K562 (cell line): Measurements from ENCODE around the gene PTPRM.

Experiments used
- ATF2 ChIP-seq: sonication (generic); formaldehyde crosslinking; IDR thresholded peaks from 2 replicates; pipeline ENCODE4 v1.8.1; 2022; ENCODE audit warnings: missing genetic modification reagents
- ILF3 ChIP-seq: fragments of 450-650 bp; IDR thresholded peaks from 2 replicates; pipeline ENCODE4 v1.6.1; 2018; ENCODE audit warnings: antibody characterized with exemption, mild to moderate bottlenecking, moderate library complexity, borderline replicate concordance
- JUND ChIP-seq, 2 experiments: IDR thresholded peaks; 2 replicates in 1 of 2; 3 replicates in 1 of 2; pipeline ENCODE4 v1.6.1; 2011; ENCODE audit warnings: borderline replicate concordance in 2 of 2, low read depth in 2 of 2, low read length in 2 of 2, improper control_type of control experiment in 1 of 2, missing biosample characterization in 1 of 2, missing genetic modification characterization in 1 of 2, missing genetic modification reagents in 1 of 2
- MTF1 ChIP-seq: fragments of 250-450 bp; sonication (Bioruptor Pico); IDR thresholded peaks from 2 replicates; pipeline ENCODE4 v1.9.0; 2021; ENCODE audit warnings: moderate library complexity, mild to moderate bottlenecking, inconsistent platforms, borderline replicate concordance
- TF ChIP-seq, protein P1 (sequence below), 3 experiments: IDR thresholded peaks in 2 of 3; conservative IDR thresholded peaks in 1 of 3; 2 replicates each; pipeline ENCODE4 v1.5.1; 2011 to 2012; ENCODE audit warnings: low read length in 3 of 3, mild to moderate bottlenecking in 3 of 3, control low read depth in 2 of 3, improper control_type of control experiment in 1 of 3, inconsistent platforms in 1 of 3, low read depth in 1 of 3, mixed read lengths in 1 of 3, moderate library complexity in 1 of 3; ENCODE audit not compliant: insufficient read depth in 2 of 3

DNA sequence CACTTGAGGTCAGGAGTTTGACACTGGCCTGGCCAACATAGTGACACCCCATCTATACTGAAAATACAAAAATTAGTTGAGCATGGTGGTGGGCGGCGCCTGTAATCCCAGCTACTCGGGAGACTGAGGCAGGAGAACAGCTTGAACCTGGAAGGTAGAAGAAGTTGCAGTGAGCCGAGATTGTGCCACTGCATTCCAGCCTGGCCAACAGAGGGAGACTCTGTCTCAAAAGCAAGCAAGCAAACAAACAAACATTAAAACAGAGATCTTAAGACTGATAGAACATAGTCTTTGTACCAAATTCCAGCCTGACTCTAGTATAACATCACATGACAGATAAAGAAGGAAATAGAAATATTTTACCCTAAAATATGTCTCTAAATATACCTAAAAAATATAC, 168.1 kb downstream of the PTPRM start:
- TF ChIP-seq ILF3 (no peak), MTF1 (CRISPR knock-in tag) (no peak), JUND (IDR thresholded peaks at IDR 0.05; ENCODE audit: borderline replicate concordance, low read depth, low read length) (no peak), JUND (tag; IDR thresholded peaks at IDR 0.05; ENCODE audit: borderline replicate concordance, low read depth, low read length) (no peak), ATF2 (CRISPR knock-in tag) (no peak)
- TF ChIP-seq, protein P1, sequence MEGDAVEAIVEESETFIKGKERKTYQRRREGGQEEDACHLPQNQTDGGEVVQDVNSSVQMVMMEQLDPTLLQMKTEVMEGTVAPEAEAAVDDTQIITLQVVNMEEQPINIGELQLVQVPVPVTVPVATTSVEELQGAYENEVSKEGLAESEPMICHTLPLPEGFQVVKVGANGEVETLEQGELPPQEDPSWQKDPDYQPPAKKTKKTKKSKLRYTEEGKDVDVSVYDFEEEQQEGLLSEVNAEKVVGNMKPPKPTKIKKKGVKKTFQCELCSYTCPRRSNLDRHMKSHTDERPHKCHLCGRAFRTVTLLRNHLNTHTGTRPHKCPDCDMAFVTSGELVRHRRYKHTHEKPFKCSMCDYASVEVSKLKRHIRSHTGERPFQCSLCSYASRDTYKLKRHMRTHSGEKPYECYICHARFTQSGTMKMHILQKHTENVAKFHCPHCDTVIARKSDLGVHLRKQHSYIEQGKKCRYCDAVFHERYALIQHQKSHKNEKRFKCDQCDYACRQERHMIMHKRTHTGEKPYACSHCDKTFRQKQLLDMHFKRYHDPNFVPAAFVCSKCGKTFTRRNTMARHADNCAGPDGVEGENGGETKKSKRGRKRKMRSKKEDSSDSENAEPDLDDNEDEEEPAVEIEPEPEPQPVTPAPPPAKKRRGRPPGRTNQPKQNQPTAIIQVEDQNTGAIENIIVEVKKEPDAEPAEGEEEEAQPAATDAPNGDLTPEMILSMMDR (IDR thresholded peaks at IDR 0.05 in 2 of 3, conservative IDR thresholded peaks at IDR 0.05 in 1 of 3; ENCODE audit: insufficient read depth in 2 of 3, low read depth in 1 of 3, low read length in 3 of 3), result no peak
